AG04449 (cell line): ENCODE data around the gene SLC17A3.

Experiments
- CTCF ChIA-PET: fragments of 350-600 bp; formaldehyde crosslinking; extraction: SDS; loops from one replicate; lab custom pipeline; 2021; ENCODE audit warnings: antibody characterized with exemption; lab: Yijun Ruan, JAX
- POLR2A ChIA-PET: fragments of 400-600, 350-600 bp; formaldehyde crosslinking; extraction: SDS; loops from one replicate; lab custom pipeline; 2020; ENCODE audit warnings: antibody characterized with exemption, inconsistent platforms; lab: Yijun Ruan, JAX
- DNase-seq: peaks from one replicate; pipeline ENCODE4 v3.0.0-alpha.2; 2010; ENCODE audit warnings: low read depth, low spot score
- H3K4me3 ChIP-seq: 2 replicates; pipeline ENCODE4 v1.5.1; 2011; ENCODE audit warnings: low read depth, mild to moderate bottlenecking, control low read depth, low read length
- CTCF ChIP-seq: IDR thresholded peaks from one replicate; pipeline ENCODE4 v1.5.1; 2011; ENCODE audit warnings: mild to moderate bottlenecking, moderate library complexity, low read length, control low read depth, inconsistent platforms; ENCODE audit not compliant: insufficient read depth; ENCODE audit errors: missing control alignments

The SLC17A3 gene

DNA sequence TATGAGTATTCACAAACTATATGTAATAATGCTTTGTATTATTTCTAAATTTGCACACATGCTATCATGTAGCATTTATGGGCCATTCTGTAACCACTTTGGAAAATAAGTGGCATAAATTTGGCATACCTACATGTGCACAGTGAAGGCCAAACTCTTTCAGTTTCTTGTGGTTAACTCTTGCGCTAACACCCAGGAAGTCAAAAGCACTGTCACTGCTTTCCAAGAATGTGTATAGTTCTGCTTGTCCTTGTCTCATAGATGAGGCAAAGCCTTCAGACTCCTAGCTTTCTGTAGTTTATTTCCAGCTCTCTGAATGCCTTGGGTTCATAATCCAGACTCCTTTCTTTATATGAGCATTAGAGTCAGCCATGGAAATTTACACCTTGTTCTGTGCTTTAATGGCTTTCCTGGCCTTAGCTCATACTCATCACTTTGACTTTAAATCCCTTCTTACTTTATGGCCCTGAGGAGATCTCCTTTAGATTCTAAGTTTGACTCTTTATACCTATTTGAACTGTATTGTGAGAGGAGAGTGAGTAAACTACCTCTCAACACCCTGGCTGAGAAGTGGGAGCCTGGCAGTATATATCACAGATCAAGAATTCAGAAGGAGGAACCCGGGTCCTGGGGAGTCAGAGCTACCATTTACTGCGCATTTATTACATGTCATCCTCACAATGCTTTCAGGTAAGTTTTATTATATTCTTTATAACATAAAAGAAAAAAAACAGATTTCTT lies 949 bp upstream of the SLC17A3 start:
- CTCF ChIA-PET, result interaction anchor here (0.6 kb wide), 1 partner anchor 15 kb away, joined by 3 read pairs; no protein-coding TSS in a partner anchor
- H3K4me3 ChIP-seq, result no peak overlapping the region
- POLR2A ChIA-PET, result no interaction called here
- DNase-seq, result no peak
- no peak for TF ChIP-seq CTCF

- ChIA-PET POLR2A (no interaction called here), CTCF (no interaction called here)
- no peak for DNase-seq
- TF ChIP-seq CTCF, result no peak
- H3K4me3 ChIP-seq, result no peak overlapping the region
Observed at GRCh38 chr6:25872814-25873213, 1.2 kb downstream of the SLC17A3 start.

DNA sequence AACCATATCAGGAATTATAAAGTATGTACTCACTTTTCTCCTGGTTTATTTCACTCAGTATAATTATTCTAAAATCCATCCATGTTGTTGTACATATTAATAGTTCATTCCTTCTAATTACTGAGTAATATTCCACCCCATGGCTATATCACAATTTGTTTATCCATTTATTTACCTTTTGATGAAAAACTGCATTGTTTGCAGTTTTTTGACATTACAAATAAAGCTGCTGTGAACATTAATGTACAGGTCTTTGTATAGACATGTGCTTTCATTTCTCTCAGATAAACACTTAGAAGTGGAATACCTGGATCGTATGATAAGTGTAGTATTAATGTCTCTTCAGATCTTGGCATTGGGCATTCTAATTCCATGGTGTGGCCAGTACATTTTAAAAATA lies 4.2 kb downstream of the SLC17A3 start:
- CTCF ChIA-PET, result no interaction called here
- TF ChIP-seq CTCF, result no peak
- DNase-seq, result no peak
- POLR2A ChIA-PET, result no interaction called here
- no peak overlapping the region for H3K4me3 ChIP-seq

DNA sequence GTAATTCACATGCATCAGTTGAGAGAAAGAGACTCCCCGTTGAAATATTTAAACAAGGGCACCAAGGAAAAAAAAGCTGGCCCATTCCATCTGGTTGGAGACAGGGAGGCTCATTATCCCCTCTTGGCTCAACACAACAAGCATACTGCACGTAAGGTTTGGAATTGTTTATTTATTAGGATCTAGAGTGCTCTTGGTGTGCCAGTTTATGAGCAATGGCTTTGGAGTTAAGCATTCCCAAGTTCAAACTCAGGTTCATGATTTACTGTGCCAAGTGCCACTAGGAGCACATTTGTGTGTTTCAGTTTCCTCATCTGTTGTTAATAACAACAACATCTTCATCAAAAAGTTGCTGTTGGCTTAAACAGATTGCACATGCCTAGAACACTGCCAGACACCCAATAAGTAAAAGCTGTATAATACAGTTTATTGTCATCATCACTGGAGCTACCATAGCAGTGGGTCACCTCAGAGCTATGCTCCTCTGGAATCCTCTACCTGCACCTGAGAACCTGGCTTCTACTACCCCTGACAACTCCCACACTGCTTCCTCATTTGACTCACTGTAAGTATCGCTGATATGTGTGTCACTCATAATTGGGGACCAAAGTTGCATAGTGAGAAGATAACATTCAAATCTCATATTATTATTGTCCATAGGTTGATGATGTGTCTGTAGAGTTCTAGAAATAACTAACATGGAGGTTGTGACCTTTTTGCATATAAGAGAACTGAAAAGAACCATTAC lies 5.4 kb downstream of the SLC17A3 start:
- POLR2A ChIA-PET, result no interaction called here
- DNase-seq, result no peak
- CTCF ChIA-PET, result no interaction called here
- TF ChIP-seq CTCF, result no peak
- H3K4me3 ChIP-seq, result no peak overlapping the region

DNA sequence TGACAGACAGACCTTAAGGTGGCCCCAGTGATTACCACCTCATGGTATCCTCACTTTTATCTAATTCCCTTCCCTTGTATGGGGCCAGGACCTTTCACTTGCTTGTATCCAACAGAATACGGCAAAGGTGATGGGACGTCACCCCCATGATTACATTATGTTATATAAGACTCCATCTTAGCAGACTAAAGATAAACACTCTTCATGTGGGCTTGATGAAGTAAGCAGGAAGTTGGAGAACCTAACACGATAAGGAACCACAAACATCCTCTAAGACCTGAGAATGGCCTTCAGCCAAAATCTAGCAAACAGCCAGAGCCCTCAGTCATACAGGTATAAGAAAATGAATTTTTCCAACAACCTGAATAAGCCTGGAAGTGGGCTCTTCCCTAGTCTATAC lies 8.0 kb downstream of the SLC17A3 start:
- ChIA-PET CTCF (no interaction called here), POLR2A (no interaction called here)
- no peak overlapping the region for H3K4me3 ChIP-seq
- no peak for TF ChIP-seq CTCF
- DNase-seq, result no peak

GRCh38 chr6:25863360-25863759 lies 10.7 kb downstream of the SLC17A3 start:
- CTCF ChIA-PET, result no interaction called here
- TF ChIP-seq CTCF, result no peak
- POLR2A ChIA-PET, result no interaction called here
- no peak for DNase-seq
- no peak overlapping the region for H3K4me3 ChIP-seq
